B cell (primary cell): ENCODE measurements around the gene SAMD4A.

Source experiments
- EZH2 ChIP-seq: IDR thresholded peaks from 2 replicates; pipeline ENCODE4 v1.6.1; 2012; ENCODE audit warnings: borderline replicate concordance, low read depth, mild to moderate bottlenecking, moderate library complexity, low read length; ENCODE audit not compliant: insufficient read depth, poor library complexity, severe bottlenecking
- TF ChIP-seq, protein P1 (sequence below): fragments of 200-600 bp; IDR thresholded peaks from one replicate; pipeline ENCODE4 v1.8.0; 2022; ENCODE audit warnings: antibody characterized with exemption, mild to moderate bottlenecking

DNA sequence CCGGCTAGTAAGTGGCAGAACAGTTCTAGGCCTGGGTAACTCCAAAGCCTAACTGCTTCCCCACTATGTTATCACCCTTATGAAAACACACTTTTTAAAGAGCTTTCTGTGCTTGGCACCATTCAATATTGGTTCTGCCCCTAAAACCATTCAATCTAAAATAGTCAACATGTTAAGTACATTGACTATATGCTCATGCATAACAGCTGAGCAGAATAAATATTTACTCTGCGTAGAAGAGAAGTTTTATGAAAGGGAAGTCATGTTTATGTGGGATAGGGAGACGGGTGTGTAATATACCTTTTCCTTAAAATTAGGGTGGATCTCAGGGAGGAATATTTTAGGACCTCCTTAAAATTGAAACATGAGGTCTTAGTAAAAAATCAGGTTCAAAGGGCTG is 80.5 kb downstream of the SAMD4A start:
- no peak for TF ChIP-seq EZH2
- TF ChIP-seq, protein P1, sequence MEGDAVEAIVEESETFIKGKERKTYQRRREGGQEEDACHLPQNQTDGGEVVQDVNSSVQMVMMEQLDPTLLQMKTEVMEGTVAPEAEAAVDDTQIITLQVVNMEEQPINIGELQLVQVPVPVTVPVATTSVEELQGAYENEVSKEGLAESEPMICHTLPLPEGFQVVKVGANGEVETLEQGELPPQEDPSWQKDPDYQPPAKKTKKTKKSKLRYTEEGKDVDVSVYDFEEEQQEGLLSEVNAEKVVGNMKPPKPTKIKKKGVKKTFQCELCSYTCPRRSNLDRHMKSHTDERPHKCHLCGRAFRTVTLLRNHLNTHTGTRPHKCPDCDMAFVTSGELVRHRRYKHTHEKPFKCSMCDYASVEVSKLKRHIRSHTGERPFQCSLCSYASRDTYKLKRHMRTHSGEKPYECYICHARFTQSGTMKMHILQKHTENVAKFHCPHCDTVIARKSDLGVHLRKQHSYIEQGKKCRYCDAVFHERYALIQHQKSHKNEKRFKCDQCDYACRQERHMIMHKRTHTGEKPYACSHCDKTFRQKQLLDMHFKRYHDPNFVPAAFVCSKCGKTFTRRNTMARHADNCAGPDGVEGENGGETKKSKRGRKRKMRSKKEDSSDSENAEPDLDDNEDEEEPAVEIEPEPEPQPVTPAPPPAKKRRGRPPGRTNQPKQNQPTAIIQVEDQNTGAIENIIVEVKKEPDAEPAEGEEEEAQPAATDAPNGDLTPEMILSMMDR = no peak
